Heart right ventricle (tissue), 16 donors: ENCODE results near the gene TBC1D20. TPM values are rescaled to one million over a fixed set of nuclear protein-coding genes. Genes with fewer than 3 reads are reported as not detected.

Experiments
- ATAC-seq, 8 donors: fragments of 200-7000 bp; cut with Tn5 transposase; one replicate each; pipeline ENCODE4 v1.9.1; 2020; ENCODE audit warnings: mild to moderate bottlenecking in 8 of 8, moderate library complexity in 8 of 8, moderate number of reproducible peaks in 1 of 8
- DNase-seq, 2 donors: peaks; one replicate each; pipeline ENCODE4 v3.0.0-alpha.2; 2020
- H3K27ac ChIP-seq, 10 donors: fragments of 200-600 bp; sonication (generic) in 2 of 10; one replicate each; pipeline versions ENCODE4 v1.5.0 to v1.8.0; 2020 to 2022; ENCODE audit warnings: mild to moderate bottlenecking in 3 of 10
- H3K27me3 ChIP-seq, 7 donors: fragments of 200-600 bp; one replicate each; pipeline ENCODE4 v1.8.0; 2021 to 2022; ENCODE audit warnings: mild to moderate bottlenecking in 2 of 7
- H3K36me3 ChIP-seq, 9 donors: fragments of 200-600 bp; sonication (generic) in 1 of 9; one replicate each; pipeline versions ENCODE4 v1.5.0 to v1.8.0; 2020 to 2022; ENCODE audit warnings: mild to moderate bottlenecking in 2 of 9
- H3K4me1 ChIP-seq, 9 donors: fragments of 200-600 bp; sonication (generic) in 1 of 9; one replicate each; pipeline versions ENCODE4 v1.5.0 to v1.8.0; 2020 to 2022; ENCODE audit warnings: mild to moderate bottlenecking in 4 of 9
- H3K4me3 ChIP-seq, 10 donors: fragments of 200-600 bp; sonication (generic) in 2 of 10; one replicate each; pipeline versions ENCODE4 v1.5.0 to v1.8.0; 2020 to 2022; ENCODE audit warnings: mild to moderate bottlenecking in 7 of 10, moderate library complexity in 2 of 10
- H3K9me3 ChIP-seq, 11 donors: fragments of 200-600 bp in 10 of 11; sonication (generic) in 2 of 11; one replicate each; pipeline versions ENCODE4 v1.5.0 to v1.8.0; 2013 to 2022; ENCODE audit warnings: mild to moderate bottlenecking in 2 of 11, control low read depth in 1 of 11, moderate library complexity in 1 of 11
- CTCF ChIP-seq, 9 donors: fragments of 200-600 bp; sonication (generic) in 2 of 9; IDR thresholded peaks; one replicate each; pipeline versions ENCODE4 v1.5.0 to v1.8.0; 2021 to 2022; ENCODE audit warnings: antibody characterized with exemption in 9 of 9, mild to moderate bottlenecking in 5 of 9, moderate library complexity in 1 of 9
- WGBS, 2 donors: extraction: QIAGEN DNeasy Blood & Tissue Kit; methylation state at CpG; one replicate each; pipeline ENCODE4 v1.1.7; 2013; ENCODE audit warnings: inconsistent platforms in 1 of 2; 5-methylcytosine and 5-hydroxymethylcytosine counted together
- intact Hi-C, 10 donors: fragments of 100-400 bp; cut with DNase I; formaldehyde crosslinking; loops; one replicate each; pipeline versions ENCODE4 v1.11.1 to v1.14.2; 2022
- polyA plus RNA-seq, 2 donors: library from polyadenylated mRNA; stranded (reverse); fragments of 200-250 nt; gene quantifications; one replicate each; pipeline ENCODE4 v1.2.3, GENCODE V29; 2013
- total RNA-seq, 10 donors: library from RNA; stranded (reverse); fragmentation: NEBNext Ultra II Directional in 3 of 10; extraction: Animal tissue kit (Norgen Biotek cat#: 25700) in 3 of 10; gene quantifications; one replicate each; pipeline versions ENCODE4 v1.2.1 to v1.2.4, GENCODE V29; 2021 to 2023
- donor health status: Arrhythmogenic right ventricular cardiomyopathy.
- donor health status: ischemic (EF 13 %, LVEDD 7.1; RV severe dilation, severe dysfunction).
- donor health status: healthy with polysubstance abuse.
- donor health status: DM: no; HTN: yes; CAD: no.
- donor health status: DM: no; HTN: no; CAD: no.
- donor health status: ischemic (EF 25% LVEDD 6.9; RV normal size, moderate dysfunction).
- donor health status: ischemic (EF 25% LVEDD 5.7; RV mildly dilated, moderate dysfunction).
- donor health status: healthy.
- donor health status: DM: yes; HTN: yes; CAD: no.
- donor health status: Ischemic cardiomyopathy.
- donor health status: ischemic (EF 35%, LVEDD 5.7; RV mildly dilated, moderate dysfunction).
- donor health status: nonischemic (EF 11% LVEDD 7.7; RV severe dilation, severe dysfunction).
- donor health status: DM: yes; HTN: yes; CAD: no.
- donor health status: PGD.
- donor health status: ischemic (EF 29% LVEDD 5.4; RV normal size, mild dysfunction).
- donor health status: nonischemic (EF 23%, LVEDD 6.1; RV moderate dilation, normal function).

Gene TBC1D20
- total and polyA plus RNA-seq, 12 donors: 12.9 to 28.2 (median 22.9) TPM

GRCh38 chr20:432677-433299 is 29.5 kb downstream of the TBC1D20 start:
- 84 to 85% methylated on average over 11 of the region's 11 CpGs for WGBS, 2 donors
- peak in 4 of 8 donors; percentile 10 to 59 (median 36) for ATAC-seq
- peaks cover 0 to 14% (median 1%) of the 10 kb centered on the region in 9 donors for H3K4me1 ChIP-seq
- H3K4me3 ChIP-seq: no peak overlapping the region
- no peaks in the 10 kb centered on the region for H3K27me3 ChIP-seq
- H3K27ac ChIP-seq: peak overlapping the region in 4 of 10 donors; percentile 14 to 46 (median 36)
- no peak for DNase-seq
- no peak for TF ChIP-seq CTCF (IDR thresholded peaks at IDR 0.05)
- intact Hi-C loops: no loop called here
- peaks cover 0 to 92% (median 64%) of the 10 kb centered on the region in 9 donors for H3K36me3 ChIP-seq
- no peaks in the 10 kb centered on the region for H3K9me3 ChIP-seq

- WGBS, 2 donors: 92 to 95% methylated on average over 13 of the region's 13 CpGs
- intact Hi-C loops: no loop called here
- peaks cover 0 to 8% (median 0%) of the 10 kb centered on the region in 9 donors for H3K4me1 ChIP-seq
- peak in 3 of 8 donors; percentile 9 to 16 (median 11) for ATAC-seq
- TF ChIP-seq CTCF (IDR thresholded peaks at IDR 0.05): no peak
- no peak for DNase-seq
- no peak overlapping the region for H3K4me3 ChIP-seq
- no peak overlapping the region for H3K27ac ChIP-seq
- H3K9me3 ChIP-seq: no peaks in the 10 kb centered on the region
- H3K27me3 ChIP-seq: no peaks in the 10 kb centered on the region
- peaks cover 0 to 92% (median 64%) of the 10 kb centered on the region in 9 donors for H3K36me3 ChIP-seq
Observed at GRCh38 chr20:432208-432607, 30.1 kb downstream of the TBC1D20 start.

GRCh38 chr20:431012-431904 is 31.1 kb downstream of the TBC1D20 start:
- peak in 8 of 9 donors; percentile 25 to 74 (median 56) for TF ChIP-seq CTCF (IDR thresholded peaks at IDR 0.05)
- Histone ChIP-seq H3K4me3 (no peak overlapping the region), H3K4me1 (peaks cover 0 to 6% (median 0%) of the 10 kb centered on the region in 9 donors), H3K27ac (peak overlapping the region in 1 of 10 donors; percentile 20), H3K36me3 (peaks cover 0 to 90% (median 58%) of the 10 kb centered on the region in 9 donors), H3K27me3 (no peaks in the 10 kb centered on the region), H3K9me3 (no peaks in the 10 kb centered on the region)
- intact Hi-C loops: no loop called here
- DNase-seq (peak; percentile 38 to 47), ATAC-seq (peak; percentile 32 to 77 (median 62))
- 69 to 72% methylated on average over 17 of the region's 17 CpGs for WGBS, 2 donors
